HFFc6 (cell line): ENCODE data around the gene EPHA6. TPM values are rescaled to one million over a fixed set of nuclear protein-coding genes. Genes with fewer than 3 reads are reported as not detected.

ENCODE experiments used
- DNase-seq: peaks from one replicate; pipeline ENCODE4 v3.0.0-alpha.2; 2018
- H3K27ac Mint-ChIP-seq: 2 replicates; pipeline ENCODE4 v1.8.0; 2020; ENCODE audit warnings: mild to moderate bottlenecking, mixed read lengths
- H3K27me3 Mint-ChIP-seq: 2 replicates; pipeline ENCODE4 v1.8.0; 2021; ENCODE audit warnings: mild to moderate bottlenecking, moderate library complexity, mixed read lengths; ENCODE audit not compliant: insufficient read depth
- H3K36me3 Mint-ChIP-seq: 2 replicates; pipeline ENCODE4 v1.8.0; 2021; ENCODE audit warnings: low read depth, mixed read lengths
- H3K4me1 Mint-ChIP-seq: 2 replicates; pipeline ENCODE4 v1.8.0; 2020; ENCODE audit warnings: low read depth, mixed read lengths
- H3K4me3 Mint-ChIP-seq: 2 replicates; pipeline ENCODE4 v1.8.0; 2020; ENCODE audit warnings: mild to moderate bottlenecking, moderate library complexity, mixed read lengths
- H3K9me3 Mint-ChIP-seq: 2 replicates; pipeline ENCODE4 v1.8.0; 2020; ENCODE audit warnings: mild to moderate bottlenecking, mixed read lengths
- total RNA-seq, 6 experiments: library from RNA; stranded (reverse); fragmentation: NEBNext Ultra II Directional; extraction: Animal tissue kit (Norgen Biotek cat#: 25700); gene quantifications; 2 replicates in 1 of 6; 3 replicates in 5 of 6; pipeline ENCODE4 v1.2.3, GENCODE V29; 2021
- TF ChIP-seq, protein P1 (sequence below): fragments of 200-600 bp; sonication (generic); IDR thresholded peaks from 2 replicates; pipeline ENCODE4 v1.5.0; 2021; ENCODE audit warnings: antibody characterized with exemption, mild to moderate bottlenecking

EPHA6 gene
- total RNA-seq, 6 experiments from 2014 or later = not detected

DNA sequence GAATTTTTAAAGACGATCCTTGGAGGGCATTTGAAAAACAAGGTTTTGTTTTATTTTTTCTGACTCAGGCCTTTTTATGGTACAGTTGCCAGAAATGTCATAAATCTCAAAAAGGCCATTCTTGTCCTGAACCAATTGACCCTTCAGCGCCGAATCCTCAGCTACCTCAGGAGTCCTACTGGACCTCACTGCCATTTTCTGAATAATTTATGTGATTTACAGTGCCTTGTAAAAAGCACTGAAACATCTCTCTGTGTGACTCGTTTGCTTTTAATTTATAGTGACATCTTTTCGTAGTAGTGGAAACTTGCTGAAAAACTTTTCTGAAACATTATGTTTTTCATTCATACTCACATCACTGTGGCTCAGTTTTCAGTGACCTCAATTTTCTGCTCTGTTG, 878.0 kb downstream of the EPHA6 start:
- Mint-ChIP-seq H3K4me3 (no peak overlapping the region), H3K27ac (no peak overlapping the region), H3K4me1 (no peaks in the 10 kb centered on the region), H3K36me3 (no peaks in the 10 kb centered on the region), H3K9me3 (no peaks in the 10 kb centered on the region), H3K27me3 (no peaks in the 10 kb centered on the region; the same call in 1 of the 2 replicates)
- TF ChIP-seq, protein P1, sequence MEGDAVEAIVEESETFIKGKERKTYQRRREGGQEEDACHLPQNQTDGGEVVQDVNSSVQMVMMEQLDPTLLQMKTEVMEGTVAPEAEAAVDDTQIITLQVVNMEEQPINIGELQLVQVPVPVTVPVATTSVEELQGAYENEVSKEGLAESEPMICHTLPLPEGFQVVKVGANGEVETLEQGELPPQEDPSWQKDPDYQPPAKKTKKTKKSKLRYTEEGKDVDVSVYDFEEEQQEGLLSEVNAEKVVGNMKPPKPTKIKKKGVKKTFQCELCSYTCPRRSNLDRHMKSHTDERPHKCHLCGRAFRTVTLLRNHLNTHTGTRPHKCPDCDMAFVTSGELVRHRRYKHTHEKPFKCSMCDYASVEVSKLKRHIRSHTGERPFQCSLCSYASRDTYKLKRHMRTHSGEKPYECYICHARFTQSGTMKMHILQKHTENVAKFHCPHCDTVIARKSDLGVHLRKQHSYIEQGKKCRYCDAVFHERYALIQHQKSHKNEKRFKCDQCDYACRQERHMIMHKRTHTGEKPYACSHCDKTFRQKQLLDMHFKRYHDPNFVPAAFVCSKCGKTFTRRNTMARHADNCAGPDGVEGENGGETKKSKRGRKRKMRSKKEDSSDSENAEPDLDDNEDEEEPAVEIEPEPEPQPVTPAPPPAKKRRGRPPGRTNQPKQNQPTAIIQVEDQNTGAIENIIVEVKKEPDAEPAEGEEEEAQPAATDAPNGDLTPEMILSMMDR = no peak
- no peak for DNase-seq

DNA sequence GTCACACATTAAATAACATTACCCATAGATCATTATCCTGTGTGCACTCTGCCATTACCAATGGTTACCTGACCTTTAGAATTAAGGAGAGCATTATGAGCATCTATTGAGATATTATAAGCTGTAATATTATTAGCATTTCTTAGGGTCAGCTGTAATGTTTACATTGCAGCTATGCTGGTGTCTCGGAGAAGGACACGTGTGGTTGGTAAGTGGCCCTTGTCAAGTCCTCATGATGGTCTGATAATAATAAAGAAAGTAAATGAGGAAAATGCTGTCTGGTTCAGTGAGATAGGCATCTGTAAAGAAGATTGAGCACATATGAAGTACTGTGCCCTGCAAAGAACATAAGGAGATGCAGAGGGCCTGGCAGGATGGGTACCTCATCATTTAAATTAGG, 878.4 kb downstream of the EPHA6 start:
- no peak overlapping the region for H3K4me3 Mint-ChIP-seq
- H3K9me3 Mint-ChIP-seq = no peaks in the 10 kb centered on the region
- no peak for DNase-seq
- TF ChIP-seq, protein P1 = no peak
- H3K36me3 Mint-ChIP-seq = no peaks in the 10 kb centered on the region
- H3K4me1 Mint-ChIP-seq = no peaks in the 10 kb centered on the region
- H3K27ac Mint-ChIP-seq = no peak overlapping the region
- H3K27me3 Mint-ChIP-seq = no peaks in the 10 kb centered on the region; the same call in 1 of the 2 replicates

DNA sequence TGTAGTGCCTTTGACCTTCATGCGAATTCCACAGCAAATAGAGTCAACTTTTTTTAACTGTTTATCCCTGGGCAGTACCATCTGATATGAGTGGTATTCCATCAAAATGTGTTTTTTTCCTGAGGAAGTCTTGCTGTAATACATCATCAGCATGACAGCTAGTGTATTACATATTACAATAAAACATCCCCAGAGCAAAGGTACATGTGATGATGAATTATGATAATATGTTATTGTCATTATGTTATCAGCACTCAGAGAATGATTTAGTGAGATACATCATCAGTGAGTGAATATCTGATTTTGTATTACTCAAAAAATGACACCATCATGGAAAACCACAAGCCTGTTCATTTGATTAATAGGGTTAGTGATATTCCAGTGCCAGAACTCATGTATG, 880.5 kb downstream of the EPHA6 start:
- H3K4me3 Mint-ChIP-seq = no peak overlapping the region
- H3K4me1 Mint-ChIP-seq = no peaks in the 10 kb centered on the region
- no peaks in the 10 kb centered on the region for H3K9me3 Mint-ChIP-seq
- TF ChIP-seq, protein P1 = no peak
- no peak for DNase-seq
- no peaks in the 10 kb centered on the region for H3K36me3 Mint-ChIP-seq
- no peaks in the 10 kb centered on the region; the same call in 1 of the 2 replicates for H3K27me3 Mint-ChIP-seq
- H3K27ac Mint-ChIP-seq = no peak overlapping the region

DNA sequence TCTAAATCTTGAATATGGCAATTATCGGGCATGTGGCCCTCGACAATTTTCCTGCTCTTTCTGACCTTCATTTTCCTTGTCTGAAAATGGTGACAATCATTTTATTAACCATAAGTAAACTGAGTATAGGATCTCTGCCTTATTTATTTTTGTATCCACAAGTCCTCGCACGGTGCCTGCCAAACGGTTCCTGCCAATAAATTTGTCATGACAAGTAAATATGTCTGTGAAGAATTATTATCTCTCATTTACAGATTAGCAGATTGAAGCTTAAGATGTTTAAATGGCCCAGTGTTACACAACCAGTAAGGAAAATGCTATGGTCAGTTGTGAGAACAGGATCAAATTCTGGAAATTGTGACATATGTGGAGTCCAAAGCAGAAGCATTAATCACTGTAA, 884.3 kb downstream of the EPHA6 start:
- TF ChIP-seq, protein P1 = no peak
- no peaks in the 10 kb centered on the region for H3K27me3 Mint-ChIP-seq
- no peak for DNase-seq
- H3K4me3 Mint-ChIP-seq = no peak overlapping the region
- H3K4me1 Mint-ChIP-seq = no peaks in the 10 kb centered on the region
- no peak overlapping the region for H3K27ac Mint-ChIP-seq
- no peaks in the 10 kb centered on the region for H3K36me3 Mint-ChIP-seq
- no peaks in the 10 kb centered on the region for H3K9me3 Mint-ChIP-seq

DNA sequence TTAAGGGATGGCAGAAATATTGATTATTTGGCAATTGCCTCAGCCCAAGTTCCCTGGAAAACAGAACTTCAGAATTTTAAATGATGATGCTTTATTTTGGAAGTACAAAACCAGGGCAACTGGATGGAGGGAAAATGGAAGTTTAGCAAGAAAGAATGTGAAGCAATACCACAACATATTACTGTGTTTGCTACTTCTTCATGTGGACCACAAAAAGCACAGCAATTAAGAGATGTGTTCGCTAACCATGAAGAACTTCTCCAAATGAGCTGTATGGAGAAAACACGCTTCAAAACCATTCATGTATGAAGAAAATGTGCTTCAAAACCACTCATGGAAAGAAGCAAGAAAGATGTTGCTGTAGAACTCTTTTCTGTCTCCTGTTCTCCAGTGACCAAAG, 885.5 kb downstream of the EPHA6 start:
- H3K36me3 Mint-ChIP-seq = no peaks in the 10 kb centered on the region
- DNase-seq = no peak
- H3K4me1 Mint-ChIP-seq = no peaks in the 10 kb centered on the region
- no peak overlapping the region for H3K27ac Mint-ChIP-seq
- H3K9me3 Mint-ChIP-seq = no peaks in the 10 kb centered on the region
- no peak overlapping the region for H3K4me3 Mint-ChIP-seq
- TF ChIP-seq, protein P1 = no peak
- H3K27me3 Mint-ChIP-seq = no peaks in the 10 kb centered on the region

DNA sequence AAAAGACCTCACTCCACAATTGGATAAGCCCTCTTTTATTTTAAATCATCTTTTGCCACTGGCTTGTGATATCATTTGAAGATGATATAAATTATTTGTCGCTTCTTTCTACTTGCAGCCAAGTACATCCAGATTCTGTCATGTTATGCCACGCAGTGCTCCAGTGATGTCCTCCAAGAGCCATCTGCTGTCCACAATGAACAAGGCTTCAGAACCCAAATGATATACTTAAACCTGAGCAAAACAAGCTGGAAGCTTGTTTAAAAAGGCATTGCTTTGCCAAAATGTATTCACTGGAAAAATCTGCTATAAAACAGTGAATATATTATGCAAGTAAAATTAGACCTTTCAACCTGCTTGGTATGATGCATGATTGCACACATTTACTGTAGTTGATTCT, 891.4 kb downstream of the EPHA6 start:
- Mint-ChIP-seq H3K9me3 (no peaks in the 10 kb centered on the region), H3K4me3 (no peak overlapping the region), H3K4me1 (no peaks in the 10 kb centered on the region), H3K27ac (no peak overlapping the region), H3K27me3 (no peaks in the 10 kb centered on the region), H3K36me3 (no peaks in the 10 kb centered on the region)
- TF ChIP-seq, protein P1 = no peak
- no peak for DNase-seq
